Panc1 (cell line): ENCODE measurements around the gene ALLC. TPM values are rescaled to one million over a fixed set of nuclear protein-coding genes. Genes with fewer than 3 reads are reported as not detected.

ENCODE experiments used
- ATAC-seq: fragments of 200-7000 bp; cut with Tn5 transposase; 2 replicates; pipeline ENCODE4 v1.9.1; 2020; ENCODE audit warnings: mild to moderate bottlenecking, moderate library complexity
- BruUV-seq: library from RNA; stranded (reverse); fragments of 400-500 nt; replicated peaks from 2 replicates; lab custom pipeline; 2021; lab: Mats Ljungman, UMichigan
- CTCF ChIA-PET: fragments of 300-600 bp; sonication (Branson Sonifier 250); formaldehyde crosslinking; loops from one replicate; lab custom pipeline; 2022; ENCODE audit warnings: antibody characterized with exemption; lab: Charles Lee
- POLR2A ChIA-PET: fragments of 300-600 bp; sonication (Branson Sonifier 250); formaldehyde crosslinking; loops from one replicate; lab custom pipeline; 2022; ENCODE audit warnings: antibody characterized with exemption; lab: Charles Lee
- DNase-seq: peaks from one replicate; pipeline ENCODE4 v3.0.0-alpha.2; 2010; ENCODE audit warnings: low read depth, low spot score
- H3K27ac ChIP-seq: 2 replicates; pipeline ENCODE4 v1.5.1; 2011; ENCODE audit warnings: mild to moderate bottlenecking, low read length, inconsistent platforms
- H3K27me3 ChIP-seq: fragments of 200-500 bp; sonication (Bioruptor generic); 2 replicates; pipeline ENCODE4 v1.6.0; 2014; ENCODE audit warnings: low read length, inconsistent platforms; ENCODE audit not compliant: control insufficient read depth, insufficient read depth
- H3K36me3 ChIP-seq: fragments of 200-500 bp; sonication (Bioruptor generic); 2 replicates; pipeline ENCODE4 v1.5.1; 2014; ENCODE audit warnings: inconsistent platforms, mild to moderate bottlenecking, low read length, moderate library complexity; ENCODE audit not compliant: control insufficient read depth, insufficient read depth
- H3K4me1 ChIP-seq: 2 replicates; pipeline ENCODE4 v1.5.1; 2011; ENCODE audit warnings: inconsistent platforms, mild to moderate bottlenecking, low read length, moderate library complexity; ENCODE audit not compliant: control insufficient read depth, insufficient read depth
- H3K4me3 ChIP-seq, 2 experiments: 2 replicates each; pipeline ENCODE4 v1.5.1; 2011 to 2012; ENCODE audit warnings: low read depth in 2 of 2, low read length in 2 of 2, mild to moderate bottlenecking in 2 of 2, inconsistent platforms in 1 of 2, moderate library complexity in 1 of 2
- H3K9me3 ChIP-seq: fragments of 200-500 bp; sonication (Bioruptor generic); 2 replicates; pipeline ENCODE4 v1.5.1; 2014; ENCODE audit warnings: low read depth, mild to moderate bottlenecking, inconsistent platforms, low read length, moderate library complexity; ENCODE audit not compliant: control insufficient read depth, insufficient read depth
- CTCF ChIP-seq: fragments of 450-650 bp; IDR thresholded peaks from 2 replicates; pipeline ENCODE4 v1.5.1; 2017; ENCODE audit warnings: mild to moderate bottlenecking
- POLR2AphosphoS5 ChIP-seq: IDR thresholded peaks from 2 replicates; pipeline ENCODE4 v1.6.1; 2012; ENCODE audit warnings: mild to moderate bottlenecking, low read depth, low read length, moderate library complexity
- REST ChIP-seq, 2 experiments: IDR thresholded peaks; 2 replicates each; pipeline ENCODE4 v1.6.1; 2011 to 2012; ENCODE audit warnings: low read depth in 2 of 2, control low read depth in 1 of 2, low read length in 1 of 2, mild to moderate bottlenecking in 1 of 2, moderate library complexity in 1 of 2; ENCODE audit not compliant: insufficient read depth in 1 of 2
- SIN3A ChIP-seq: IDR thresholded peaks from 2 replicates; pipeline ENCODE4 v1.6.1; 2012; ENCODE audit warnings: low read depth, mild to moderate bottlenecking, low read length, moderate library complexity, borderline replicate concordance; ENCODE audit not compliant: insufficient read depth
- TCF7L2 ChIP-seq: IDR thresholded peaks from 2 replicates; pipeline ENCODE4 v1.6.1; 2011; ENCODE audit warnings: mild to moderate bottlenecking, low read depth, low read length, inconsistent platforms
- in situ Hi-C: cut with HindIII; loops from 2 replicates; pipeline ENCODE4 v1.10.0; 2016; ENCODE audit warnings: low sequenced_read_pairs, low pct_unique_long_range_greater_than_20kb
- intact Hi-C: fragments of 100-400 bp; cut with micrococcal nuclease; formaldehyde crosslinking; loops from one replicate; pipeline ENCODE4 v1.10.0; 2022; ENCODE audit not compliant: unreplicated experiment
- total RNA-seq: library from RNA; stranded (reverse); gene quantifications from one replicate; pipeline ENCODE4 v1.2.1, GENCODE V29; 2021; ENCODE audit not compliant: unreplicated experiment

Gene ALLC
- total RNA-seq, 1 experiment from 2014 or later = not detected

- Histone ChIP-seq H3K4me1 (no peaks in the 10 kb centered on the region), H3K4me3 (no peak overlapping the region), H3K9me3 (no peaks in the 10 kb centered on the region), H3K27me3 (no peaks in the 10 kb centered on the region), H3K27ac (no peak overlapping the region), H3K36me3 (no peaks in the 10 kb centered on the region)
- in situ Hi-C loops (no loop called here), intact Hi-C loops (no loop called here)
- CTCF ChIA-PET = no interaction called here
- BruUV-seq = no TSS peak
- DNase-seq (no peak), ATAC-seq (no peak)
- POLR2A ChIA-PET = no interaction called here
- TF ChIP-seq REST (IDR thresholded peaks at IDR 0.05; ENCODE audit: insufficient read depth in 1 of 2, low read depth in 2 of 2, low read length in 1 of 2) (no peak), POLR2AphosphoS5 (no peak), SIN3A (no peak), TCF7L2 (no peak), CTCF (no peak)
These were observed 21.8 kb downstream of the ALLC start for GRCh38 chr2:3679616-3680393.

GRCh38 chr2:3680548-3681345 is 22.7 kb downstream of the ALLC start:
- Histone ChIP-seq H3K4me1 (no peaks in the 10 kb centered on the region), H3K27ac (no peak overlapping the region), H3K36me3 (no peaks in the 10 kb centered on the region), H3K27me3 (no peaks in the 10 kb centered on the region), H3K9me3 (no peaks in the 10 kb centered on the region), H3K4me3 (no peak overlapping the region)
- intact Hi-C loops (no loop called here), in situ Hi-C loops (no loop called here)
- POLR2A ChIA-PET = no interaction called here
- CTCF ChIA-PET = no interaction called here
- DNase-seq (no peak), ATAC-seq (no peak)
- BruUV-seq = no TSS peak
- TF ChIP-seq POLR2AphosphoS5 (no peak), REST (IDR thresholded peaks at IDR 0.05; ENCODE audit: insufficient read depth in 1 of 2, low read depth in 2 of 2, low read length in 1 of 2) (no peak), CTCF (no peak), SIN3A (no peak), TCF7L2 (no peak)
